Parathyroid adenoma (tissue), 2 donors: Measurements from ENCODE around the gene CIDEA.

ENCODE experiments used
- H2AFZ ChIP-seq: fragments of 300-600 bp; sonication (generic); one replicate; pipeline ENCODE4 v1.7.0; 2017; ENCODE audit warnings: antibody characterized with exemption, mild to moderate bottlenecking
- H3K27ac ChIP-seq: fragments of 300-600 bp; sonication (generic); one replicate; pipeline ENCODE4 v1.7.0; 2017
- H3K27me3 ChIP-seq: fragments of 300-600 bp; sonication (generic); one replicate; pipeline ENCODE4 v1.7.0; 2017; ENCODE audit warnings: low read length; ENCODE audit not compliant: control insufficient read depth, insufficient read depth
- H3K36me3 ChIP-seq: fragments of 300-600 bp; sonication (generic); one replicate; pipeline ENCODE4 v1.7.0; 2017; ENCODE audit warnings: low read length; ENCODE audit not compliant: control insufficient read depth, insufficient read depth
- H3K4me1 ChIP-seq: fragments of 300-600 bp; sonication (generic); one replicate; pipeline ENCODE4 v1.7.0; 2017; ENCODE audit warnings: control low read depth
- H3K4me2 ChIP-seq: fragments of 300-600 bp; sonication (generic); one replicate; pipeline ENCODE4 v1.7.0; 2017; ENCODE audit warnings: low read length
- H3K4me3 ChIP-seq: fragments of 300-600 bp; sonication (generic); one replicate; pipeline ENCODE4 v1.7.0; 2017; ENCODE audit warnings: low read depth, low read length
- H3K79me2 ChIP-seq: fragments of 300-600 bp; sonication (generic); one replicate; pipeline ENCODE4 v1.7.0; 2017; ENCODE audit warnings: control low read depth
- H3K9ac ChIP-seq: fragments of 300-600 bp; sonication (generic); one replicate; pipeline ENCODE4 v1.7.0; 2017; ENCODE audit warnings: mild to moderate bottlenecking
- H3K9me3 ChIP-seq: fragments of 300-600 bp; sonication (generic); one replicate; pipeline ENCODE4 v1.7.0; 2017; ENCODE audit warnings: low read length; ENCODE audit not compliant: control insufficient read depth
- CTCF ChIP-seq: fragments of 300-600 bp; sonication (generic); IDR thresholded peaks from one replicate; pipeline ENCODE4 v1.7.0; 2017; ENCODE audit warnings: antibody characterized with exemption, mild to moderate bottlenecking
- donor health status: primary hyperparathyroidism.

The CIDEA gene

DNA sequence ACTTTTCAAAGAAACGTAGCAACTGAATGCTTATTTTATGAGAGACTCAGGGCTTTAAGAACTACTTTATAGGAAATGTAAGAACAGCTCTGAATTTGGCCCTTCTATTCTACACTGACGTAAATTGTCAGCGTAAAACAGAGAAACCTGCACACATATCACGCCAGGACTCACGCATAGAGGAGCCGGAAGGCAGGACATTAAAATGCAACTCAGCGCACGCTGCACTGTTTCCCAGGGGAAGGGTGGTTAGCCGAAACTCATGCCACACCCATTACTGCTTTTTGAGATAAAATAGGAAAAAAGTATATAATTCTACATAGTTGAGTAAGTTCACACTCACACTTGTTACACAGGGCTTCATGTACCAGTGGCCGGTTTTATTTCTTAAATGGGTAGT lies 61.3 kb downstream of the CIDEA start:
- TF ChIP-seq CTCF: no peak
- Histone ChIP-seq H3K4me2 (no peak overlapping the region), H3K36me3 (no peaks in the 10 kb centered on the region), H3K79me2 (no peaks in the 10 kb centered on the region), H3K9me3 (no peaks in the 10 kb centered on the region), H3K4me1 (no peaks in the 10 kb centered on the region), H3K27me3 (no peaks in the 10 kb centered on the region), H2AFZ (no peak overlapping the region), H3K4me3 (no peak overlapping the region), H3K9ac (no peak overlapping the region), H3K27ac (no peak overlapping the region)

GRCh38 chr18:12315911-12316310 lies 61.8 kb downstream of the CIDEA start:
- H3K36me3 ChIP-seq: no peaks in the 10 kb centered on the region
- H3K9me3 ChIP-seq: no peaks in the 10 kb centered on the region
- H3K27ac ChIP-seq: no peak overlapping the region
- H3K27me3 ChIP-seq: no peaks in the 10 kb centered on the region
- H3K4me3 ChIP-seq: no peak overlapping the region
- H3K4me2 ChIP-seq: no peak overlapping the region
- H3K79me2 ChIP-seq: no peaks in the 10 kb centered on the region
- H3K9ac ChIP-seq: no peak overlapping the region
- no peak overlapping the region for H2AFZ ChIP-seq
- no peaks in the 10 kb centered on the region for H3K4me1 ChIP-seq
- no peak for TF ChIP-seq CTCF

DNA sequence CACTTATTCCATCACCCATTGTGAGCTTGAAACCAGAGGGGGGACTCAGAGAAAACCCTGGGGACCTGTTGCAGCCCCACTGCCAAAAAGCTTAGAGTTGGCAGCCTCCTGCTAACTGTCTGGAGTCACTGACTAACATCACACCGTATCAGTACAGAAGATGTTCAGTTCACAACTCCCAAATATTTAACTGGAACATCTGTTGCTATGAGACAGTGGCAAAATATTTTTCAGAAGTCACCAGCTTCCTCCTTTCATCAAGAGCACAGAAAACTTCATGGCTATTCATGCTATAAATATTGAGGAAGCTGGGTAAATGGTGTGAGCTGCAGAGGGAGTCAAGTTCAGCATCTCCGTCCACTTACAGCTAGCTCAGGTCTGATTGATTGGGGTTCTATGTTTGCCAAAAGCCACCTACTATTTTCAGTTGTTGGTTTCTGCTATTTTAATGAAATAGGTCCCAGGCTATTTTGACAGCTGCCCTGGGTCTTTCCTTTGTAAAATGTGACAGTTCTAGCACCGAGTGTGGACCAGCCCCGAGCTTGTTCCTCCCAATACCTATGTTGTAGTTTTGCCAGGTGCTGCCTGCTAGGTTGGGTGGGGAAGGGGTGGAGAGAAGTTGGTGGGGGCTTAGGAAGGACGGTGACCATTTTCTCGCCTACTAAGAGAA lies 63.6 kb downstream of the CIDEA start:
- no peaks in the 10 kb centered on the region for H3K27me3 ChIP-seq

GRCh38 chr18:12318334-12318697 lies 64.2 kb downstream of the CIDEA start:
- Histone ChIP-seq H3K27ac (no peak overlapping the region), H3K4me2 (no peak overlapping the region), H2AFZ (no peak overlapping the region), H3K4me3 (no peak overlapping the region), H3K36me3 (no peaks in the 10 kb centered on the region), H3K9me3 (no peaks in the 10 kb centered on the region), H3K79me2 (no peaks in the 10 kb centered on the region), H3K9ac (no peak overlapping the region), H3K27me3 (no peaks in the 10 kb centered on the region), H3K4me1 (no peaks in the 10 kb centered on the region)
- no peak for TF ChIP-seq CTCF

More for the DNA sequence above, 63.6 kb downstream of the CIDEA start:
- H3K9ac ChIP-seq: no peak overlapping the region
- no peak overlapping the region for H3K4me3 ChIP-seq
- H3K27ac ChIP-seq: no peak overlapping the region
- no peaks in the 10 kb centered on the region for H3K79me2 ChIP-seq
- no peaks in the 10 kb centered on the region for H3K9me3 ChIP-seq
- no peak overlapping the region for H3K4me2 ChIP-seq
- no peak for TF ChIP-seq CTCF
- no peak overlapping the region for H2AFZ ChIP-seq
- H3K4me1 ChIP-seq: no peaks in the 10 kb centered on the region
- no peaks in the 10 kb centered on the region for H3K36me3 ChIP-seq

GRCh38 chr18:12318857-12319256 lies 64.7 kb downstream of the CIDEA start:
- no peak overlapping the region for H3K4me2 ChIP-seq
- H3K4me1 ChIP-seq: no peaks in the 10 kb centered on the region
- no peaks in the 10 kb centered on the region for H3K79me2 ChIP-seq
- H3K9ac ChIP-seq: no peak overlapping the region
- no peaks in the 10 kb centered on the region for H3K9me3 ChIP-seq
- no peak overlapping the region for H3K4me3 ChIP-seq
- no peak overlapping the region for H3K27ac ChIP-seq
- TF ChIP-seq CTCF: no peak
- H3K36me3 ChIP-seq: no peaks in the 10 kb centered on the region
- no peaks in the 10 kb centered on the region for H3K27me3 ChIP-seq
- no peak overlapping the region for H2AFZ ChIP-seq
